Tibial artery (tissue), 4 donors: Measurements from ENCODE around the gene ELMO2.

Experiments
- DNase-seq, 2 donors: peaks; one replicate each; pipeline ENCODE4 v3.0.0-alpha.2; 2019
- H3K27ac ChIP-seq, 2 donors: fragments of 200-600 bp; sonication (generic) in 1 of 2; 1 replicate in 1 of 2; 2 replicates in 1 of 2; pipeline ENCODE4 v1.5.1; 2018 to 2019; ENCODE audit warnings: mild to moderate bottlenecking in 1 of 2
- H3K27me3 ChIP-seq, 2 donors: fragments of 200-600 bp; sonication (generic) in 1 of 2; one replicate each; pipeline versions ENCODE4 v1.5.1 to v1.6.0; 2016 to 2019
- H3K36me3 ChIP-seq, 3 donors: fragments of 200-600 bp; sonication (generic) in 2 of 3; one replicate each; pipeline ENCODE4 v1.5.1; 2016 to 2019; ENCODE audit warnings: mild to moderate bottlenecking in 2 of 3
- H3K4me1 ChIP-seq, 4 donors: fragments of 200-600 bp; sonication (generic) in 2 of 4; 1 replicate in 3 of 4; 2 replicates in 1 of 4; pipeline ENCODE4 v1.5.1; 2016 to 2019
- H3K4me3 ChIP-seq, 2 donors: fragments of 200-600 bp; sonication (generic) in 1 of 2; 1 replicate in 1 of 2; 2 replicates in 1 of 2; pipeline ENCODE4 v1.5.1; 2018 to 2019; ENCODE audit warnings: mild to moderate bottlenecking in 2 of 2
- H3K9me3 ChIP-seq, 3 donors: fragments of 200-600 bp; sonication (generic) in 1 of 3; one replicate each; pipeline ENCODE4 v1.5.1; 2016 to 2019
- CTCF ChIP-seq, 2 experiments: fragments of 200-600 bp in 1 of 2; fragments of 450-650 bp in 1 of 2; IDR thresholded peaks; one replicate each; pipeline ENCODE4 v1.5.1; 2017 to 2019; ENCODE audit warnings: antibody characterized with exemption in 2 of 2, mild to moderate bottlenecking in 1 of 2, moderate library complexity in 1 of 2
- intact Hi-C: fragments of 100-400 bp; cut with DNase I; formaldehyde crosslinking; loops from one replicate; pipeline ENCODE4 v1.15.0; 2023; ENCODE audit warnings: low total_unique reads

The ELMO2 gene

GRCh38 chr20:46322641-46323040 is 83.8 kb downstream of the ELMO2 start:
- Histone ChIP-seq H3K4me3 (no peak overlapping the region), H3K27ac (no peak overlapping the region), H3K4me1 (no peaks in the 10 kb centered on the region), H3K36me3 (no peaks in the 10 kb centered on the region), H3K9me3 (no peaks in the 10 kb centered on the region), H3K27me3 (peaks cover 0 to 78% of the 10 kb centered on the region in 2 donors)
- TF ChIP-seq CTCF (IDR thresholded peaks at IDR 0.05) = no peak
- intact Hi-C loops = no loop called here
- DNase-seq = no peak

- no peak for DNase-seq
- no peaks in the 10 kb centered on the region for H3K36me3 ChIP-seq
- intact Hi-C loops = no loop called here
- H3K27ac ChIP-seq = no peak overlapping the region
- H3K4me1 ChIP-seq = peaks cover 0 to 2% (median under 1%) of the 10 kb centered on the region in 4 donors
- no peak for TF ChIP-seq CTCF (IDR thresholded peaks at IDR 0.05)
- H3K9me3 ChIP-seq = no peaks in the 10 kb centered on the region
- no peak overlapping the region for H3K4me3 ChIP-seq
- peaks cover 0 to 90% of the 10 kb centered on the region in 2 donors for H3K27me3 ChIP-seq
These were observed 88.7 kb downstream of the ELMO2 start for GRCh38 chr20:46317685-46318177.

- Histone ChIP-seq H3K27ac (no peak overlapping the region), H3K36me3 (no peaks in the 10 kb centered on the region), H3K4me3 (no peak overlapping the region), H3K9me3 (no peaks in the 10 kb centered on the region), H3K4me1 (peaks cover 0 to 8% (median 3%) of the 10 kb centered on the region in 4 donors), H3K27me3 (peaks cover 0 to 91% of the 10 kb centered on the region in 2 donors)
- no peak for DNase-seq
- TF ChIP-seq CTCF (IDR thresholded peaks at IDR 0.05) = no peak
- intact Hi-C loops = no loop called here
These were observed 89.3 kb downstream of the ELMO2 start for GRCh38 chr20:46316984-46317684.
